ENCODE data around the gene ADGRD1. TPM values are rescaled to one million over a fixed set of nuclear protein-coding genes. Genes with fewer than 3 reads are reported as not detected.
"Not testable (repeated sequence)": the region's sequence is repeated elsewhere in the genome, so short reads cannot be mapped to it uniquely, and the experiment has no call there.

The ADGRD1 gene
- total and polyA plus RNA-seq, 2 of the 8 experiments (the other 6 are each of a cell fraction or from before 2014, with no cell fraction given): 0.36 to 0.48 TPM

- H3K9me3 ChIP-seq (ENCODE audit: insufficient read depth in 2 of 2, low read depth in 1 of 2, low read length in 1 of 2); H3K23ac ChIP-seq (ENCODE audit: insufficient read length); H3K23me2 ChIP-seq (ENCODE audit: low read depth, low read length); H2AFZ ChIP-seq (ENCODE audit: low read length); H3K4me1 ChIP-seq (replicated peaks in 1 of 4; ENCODE audit: control insufficient read depth in 3 of 4, insufficient read depth in 4 of 4, low read length in 3 of 4); H4K20me1 ChIP-seq (replicated peaks in 1 of 2; ENCODE audit: control insufficient read depth in 1 of 2, insufficient read depth in 2 of 2, low read length in 2 of 2); H4K5ac ChIP-seq (ENCODE audit: insufficient read length, low read depth, low read length); H2BK5ac ChIP-seq (ENCODE audit: low read depth, low read length); CTCF ChIA-PET (ENCODE audit: partially characterized antibody); H3K79me2 ChIP-seq (ENCODE audit: control insufficient read depth in 1 of 2, insufficient read depth in 2 of 2, low read length in 2 of 2); H3K9ac ChIP-seq (replicated peaks in 1 of 4; ENCODE audit: extremely low read depth in 1 of 4, low read depth in 3 of 4, low read length in 3 of 4); H2AK5ac ChIP-seq (ENCODE audit: low read depth, low read length); H3K27ac ChIP-seq (ENCODE audit: low read depth, low read length); FAIRE-seq; H3K4me2 ChIP-seq (ENCODE audit: insufficient read depth in 1 of 2, low read depth in 2 of 2, low read length in 2 of 2); H3K14ac ChIP-seq (ENCODE audit: insufficient read length); H3K18ac ChIP-seq (ENCODE audit: extremely low read depth, low read length); H2BK15ac ChIP-seq (ENCODE audit: low read length); H4K91ac ChIP-seq (replicated peaks; ENCODE audit: insufficient read length, low read length); POLR2A ChIA-PET (ENCODE audit: partially characterized antibody); H3K4me3 ChIP-seq (ENCODE audit: extremely low read depth in 1 of 4, insufficient read depth in 2 of 4, low read depth in 3 of 4, low read length in 4 of 4); H2BK120ac ChIP-seq (replicated peaks; ENCODE audit: low read depth, low read length); H2BK20ac ChIP-seq (ENCODE audit: low read length); H3K79me1 ChIP-seq (ENCODE audit: low read depth, low read length); H4K8ac ChIP-seq (ENCODE audit: extremely low read depth, insufficient read depth, low read length); H3K4ac ChIP-seq (replicated peaks; ENCODE audit: insufficient read length, low read depth, low read length); H3K27me3 ChIP-seq (replicated peaks in 1 of 4; ENCODE audit: control insufficient read depth in 3 of 4, extremely low read depth in 1 of 4, insufficient read depth in 3 of 4, low read length in 3 of 4); H2BK12ac ChIP-seq (ENCODE audit: low read depth, low read length); H3K36me3 ChIP-seq (ENCODE audit: control insufficient read depth in 2 of 4, insufficient read depth in 4 of 4, low read length in 3 of 4); DNase-seq (ENCODE audit: low read depth in 1 of 2, low spot score in 2 of 2); H3K56ac ChIP-seq (replicated peaks; ENCODE audit: insufficient read length, low read depth, low read length): not testable (repeated sequence)
- WGBS, 2 experiments (ENCODE audit: extremely low coverage in 1 of 2, insufficient coverage in 1 of 2, insufficient read length in 1 of 2, insufficient replicate concordance in 2 of 2, low coverage in 1 of 2, low lambda C conversion rate in 2 of 2, missing lambda C conversion rate in 1 of 2): 78% methylated on average over 10 of the region's 12 CpGs; no CpG with 5 or more reads in 1 of the 2 experiments
Measured at GRCh38 chr12:131071234-131071820, 117.6 kb downstream of the ADGRD1 start.

GRCh38 chr12:131071950-131072349 is 118.2 kb downstream of the ADGRD1 start:
- H3K79me2 ChIP-seq (ENCODE audit: control insufficient read depth in 1 of 2, insufficient read depth in 2 of 2, low read length in 2 of 2); H2BK15ac ChIP-seq (ENCODE audit: low read length); DNase-seq (ENCODE audit: low read depth in 1 of 2, low spot score in 2 of 2); H3K4me3 ChIP-seq (ENCODE audit: extremely low read depth in 1 of 4, insufficient read depth in 2 of 4, low read depth in 3 of 4, low read length in 4 of 4); H4K8ac ChIP-seq (ENCODE audit: extremely low read depth, insufficient read depth, low read length); H3K56ac ChIP-seq (replicated peaks; ENCODE audit: insufficient read length, low read depth, low read length); H2BK5ac ChIP-seq (ENCODE audit: low read depth, low read length); H3K36me3 ChIP-seq (ENCODE audit: control insufficient read depth in 2 of 4, insufficient read depth in 4 of 4, low read length in 3 of 4); H4K91ac ChIP-seq (replicated peaks; ENCODE audit: insufficient read length, low read length); H4K20me1 ChIP-seq (replicated peaks in 1 of 2; ENCODE audit: control insufficient read depth in 1 of 2, insufficient read depth in 2 of 2, low read length in 2 of 2); H3K9me3 ChIP-seq (ENCODE audit: insufficient read depth in 2 of 2, low read depth in 1 of 2, low read length in 1 of 2); H2AFZ ChIP-seq (ENCODE audit: low read length); H3K23ac ChIP-seq (ENCODE audit: insufficient read length); H2BK20ac ChIP-seq (ENCODE audit: low read length); H2BK12ac ChIP-seq (ENCODE audit: low read depth, low read length); H3K23me2 ChIP-seq (ENCODE audit: low read depth, low read length); H3K4me1 ChIP-seq (replicated peaks in 1 of 4; ENCODE audit: control insufficient read depth in 3 of 4, insufficient read depth in 4 of 4, low read length in 3 of 4); H3K4ac ChIP-seq (replicated peaks; ENCODE audit: insufficient read length, low read depth, low read length); H3K14ac ChIP-seq (ENCODE audit: insufficient read length); H3K4me2 ChIP-seq (ENCODE audit: insufficient read depth in 1 of 2, low read depth in 2 of 2, low read length in 2 of 2); H3K27ac ChIP-seq (ENCODE audit: low read depth, low read length); H3K18ac ChIP-seq (ENCODE audit: extremely low read depth, low read length); H3K79me1 ChIP-seq (ENCODE audit: low read depth, low read length); CTCF ChIA-PET (ENCODE audit: partially characterized antibody); H3K27me3 ChIP-seq (replicated peaks in 1 of 4; ENCODE audit: control insufficient read depth in 3 of 4, extremely low read depth in 1 of 4, insufficient read depth in 3 of 4, low read length in 3 of 4); H2BK120ac ChIP-seq (replicated peaks; ENCODE audit: low read depth, low read length); H3K9ac ChIP-seq (replicated peaks in 1 of 4; ENCODE audit: extremely low read depth in 1 of 4, low read depth in 3 of 4, low read length in 3 of 4); FAIRE-seq; H4K5ac ChIP-seq (ENCODE audit: insufficient read length, low read depth, low read length); H2AK5ac ChIP-seq (ENCODE audit: low read depth, low read length): not testable (repeated sequence)
- POLR2A ChIA-PET (ENCODE audit: partially characterized antibody): interaction anchor here (0.6 kb wide), 1 partner anchor 1041 kb away, joined by 5 read pairs; no protein-coding TSS in a partner anchor
- 75% methylated on average over 5 of the region's 12 CpGs; no CpG with 5 or more reads in 1 of the 2 experiments for whole genome bisulfite sequencing, 2 experiments (ENCODE audit: extremely low coverage in 1 of 2, insufficient coverage in 1 of 2, insufficient read length in 1 of 2, insufficient replicate concordance in 2 of 2, low coverage in 1 of 2, low lambda C conversion rate in 2 of 2, missing lambda C conversion rate in 1 of 2)

Data from H1 (cell line).